ENCODE results near the gene RBM39. TPM values are rescaled to one million over a fixed set of nuclear protein-coding genes. Genes with fewer than 3 reads are reported as not detected.

Gene RBM39
- polyA plus RNA-seq, 3 donors = 89.5 to 209 (median 98.0) TPM

DNA sequence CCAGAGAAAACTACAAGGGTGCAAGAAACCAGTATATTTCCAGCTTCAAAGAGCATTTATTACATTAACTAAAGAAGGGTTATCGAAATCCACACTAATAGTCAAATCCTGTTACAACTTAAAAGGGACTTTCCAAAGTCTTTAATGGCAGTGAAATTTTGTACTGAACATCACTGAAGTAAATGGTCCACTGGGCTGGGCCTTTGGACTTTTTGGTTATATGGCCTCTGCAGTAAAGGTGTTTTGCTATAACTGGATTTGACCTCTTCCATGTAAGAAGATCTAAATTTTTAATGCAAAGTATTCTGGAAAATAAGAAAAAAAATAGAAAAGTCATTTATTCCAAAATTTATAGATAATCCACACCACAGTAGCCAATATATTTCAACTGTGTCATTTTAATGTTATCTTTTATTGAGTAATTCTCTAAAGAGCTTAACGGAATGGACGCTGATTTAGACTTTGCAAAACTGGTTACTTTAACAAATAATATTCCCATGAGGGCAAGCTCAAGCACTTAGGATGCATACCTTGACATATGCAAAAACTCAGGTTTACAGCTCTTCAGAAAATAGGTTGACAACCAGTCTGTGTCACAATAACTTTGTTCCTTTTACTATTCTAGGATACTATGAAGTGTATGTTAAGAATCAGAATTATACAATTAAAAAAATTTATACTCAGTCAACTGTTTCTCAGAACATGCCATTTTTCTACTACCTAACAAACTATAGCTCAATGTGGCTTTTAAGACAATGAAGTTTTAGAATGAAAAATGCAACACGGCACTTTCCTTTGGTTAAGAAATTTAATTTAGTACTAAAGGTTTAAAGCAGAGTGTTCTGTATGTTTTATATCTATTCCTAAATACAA, 7.0 kb downstream of the RBM39 start:
- Mint-ChIP-seq H3K36me3 (peaks cover 70 to 97% of the 10 kb centered on the region in 2 donors), H3K4me3 (no peak overlapping the region), H3K27ac (peak overlapping the region in 3 of 7 donors; percentile 2 to 60 (median 44)), H3K27me3 (ENCODE audit: low read depth in 3 of 3) (no peaks in the 10 kb centered on the region), H3K4me1 (peaks cover 17% of the 10 kb centered on the region), H3K9me3 (no peaks in the 10 kb centered on the region)
- no peak overlapping the region for H3K9ac ChIP-seq (ENCODE audit: insufficient read depth, low read length, poor library complexity, severe bottlenecking)
- no peak overlapping the region for H2AFZ ChIP-seq (ENCODE audit: insufficient read depth, low read depth, low read length, poor library complexity, severe bottlenecking)
- peaks cover 97 to 99% of the 10 kb centered on the region in 2 donors for H3K36me3 ChIP-seq (replicated peaks in 1 of 2; ENCODE audit: control insufficient read depth in 1 of 2, insufficient read depth in 2 of 2, low read length in 2 of 2)
- H3K79me2 ChIP-seq (ENCODE audit: insufficient read depth, low read length) = peaks cover 100% of the 10 kb centered on the region
- H3K4me3 ChIP-seq (replicated peaks in 1 of 3; ENCODE audit: low read depth in 2 of 3, low read length in 3 of 3) = no peak overlapping the region
- WGBS (ENCODE audit: insufficient coverage) = no CpG with 5 or more reads among the region's 4 CpGs
- no peaks in the 10 kb centered on the region for H3K9me3 ChIP-seq (replicated peaks in 1 of 2; ENCODE audit: control insufficient read depth in 1 of 2, insufficient read depth in 1 of 2, low read length in 2 of 2)
- TF ChIP-seq, protein P1, sequence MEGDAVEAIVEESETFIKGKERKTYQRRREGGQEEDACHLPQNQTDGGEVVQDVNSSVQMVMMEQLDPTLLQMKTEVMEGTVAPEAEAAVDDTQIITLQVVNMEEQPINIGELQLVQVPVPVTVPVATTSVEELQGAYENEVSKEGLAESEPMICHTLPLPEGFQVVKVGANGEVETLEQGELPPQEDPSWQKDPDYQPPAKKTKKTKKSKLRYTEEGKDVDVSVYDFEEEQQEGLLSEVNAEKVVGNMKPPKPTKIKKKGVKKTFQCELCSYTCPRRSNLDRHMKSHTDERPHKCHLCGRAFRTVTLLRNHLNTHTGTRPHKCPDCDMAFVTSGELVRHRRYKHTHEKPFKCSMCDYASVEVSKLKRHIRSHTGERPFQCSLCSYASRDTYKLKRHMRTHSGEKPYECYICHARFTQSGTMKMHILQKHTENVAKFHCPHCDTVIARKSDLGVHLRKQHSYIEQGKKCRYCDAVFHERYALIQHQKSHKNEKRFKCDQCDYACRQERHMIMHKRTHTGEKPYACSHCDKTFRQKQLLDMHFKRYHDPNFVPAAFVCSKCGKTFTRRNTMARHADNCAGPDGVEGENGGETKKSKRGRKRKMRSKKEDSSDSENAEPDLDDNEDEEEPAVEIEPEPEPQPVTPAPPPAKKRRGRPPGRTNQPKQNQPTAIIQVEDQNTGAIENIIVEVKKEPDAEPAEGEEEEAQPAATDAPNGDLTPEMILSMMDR (IDR thresholded peaks at IDR 0.05) = no peak
- no peak overlapping the region for H3K4me2 ChIP-seq (replicated peaks; ENCODE audit: extremely low read depth, low read length, poor library complexity, severe bottlenecking)
- H3K27ac ChIP-seq (ENCODE audit: low read depth in 1 of 2, low read length in 2 of 2) = no peak overlapping the region
- H3K27me3 ChIP-seq (ENCODE audit: control insufficient read depth in 2 of 2, insufficient read depth in 2 of 2, low read length in 2 of 2) = no peaks in the 10 kb centered on the region
- peaks cover 6 to 27% of the 10 kb centered on the region in 2 donors for H3K4me1 ChIP-seq (ENCODE audit: control insufficient read depth in 1 of 2, insufficient read depth in 2 of 2, low read length in 2 of 2)
- intact Hi-C loops (cut with micrococcal nuclease) = loop anchor here (5.0 kb wide), 3 partner anchors 33 to 38 kb away; partner anchors contain the start of genes NFS1 (in 1 of the 2), PHF20 (in 1 of the 2) and ROMO1 (in 1 of the 2)
- DNase-seq = no peak
- H4K20me1 ChIP-seq (ENCODE audit: insufficient read depth, low read length) = peaks cover 100% of the 10 kb centered on the region

DNA sequence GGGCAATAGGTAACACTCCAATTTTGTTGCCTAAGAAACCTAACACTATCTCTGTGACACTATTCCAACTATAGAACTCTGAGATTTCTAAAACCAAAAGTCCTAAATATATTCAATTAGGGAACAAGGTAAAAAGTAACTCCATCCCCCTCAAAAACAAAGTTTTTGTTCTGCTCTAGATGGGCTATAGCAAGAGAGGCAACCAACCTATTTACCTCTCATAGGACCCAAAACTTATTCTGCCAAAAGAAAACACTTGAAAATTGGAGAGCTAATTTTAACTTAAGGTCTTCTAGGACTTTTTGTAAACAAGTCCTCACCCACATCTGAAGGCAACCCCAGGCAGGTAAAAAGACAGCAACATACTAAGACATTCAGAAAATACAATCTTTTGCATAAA, 7.7 kb downstream of the RBM39 start:
- Histone ChIP-seq H2AFZ (ENCODE audit: insufficient read depth, low read depth, low read length, poor library complexity, severe bottlenecking) (no peak overlapping the region), H3K9me3 (replicated peaks in 1 of 2; ENCODE audit: control insufficient read depth in 1 of 2, insufficient read depth in 1 of 2, low read length in 2 of 2) (no peaks in the 10 kb centered on the region), H4K20me1 (ENCODE audit: insufficient read depth, low read length) (peaks cover 100% of the 10 kb centered on the region), H3K36me3 (replicated peaks in 1 of 2; ENCODE audit: control insufficient read depth in 1 of 2, insufficient read depth in 2 of 2, low read length in 2 of 2) (peaks cover 97 to 100% of the 10 kb centered on the region in 2 donors), H3K4me2 (replicated peaks; ENCODE audit: extremely low read depth, low read length, poor library complexity, severe bottlenecking) (no peak overlapping the region), H3K27ac (ENCODE audit: low read depth in 1 of 2, low read length in 2 of 2) (no peak overlapping the region), H3K9ac (ENCODE audit: insufficient read depth, low read length, poor library complexity, severe bottlenecking) (no peak overlapping the region), H3K4me1 (ENCODE audit: control insufficient read depth in 1 of 2, insufficient read depth in 2 of 2, low read length in 2 of 2) (peaks cover 5 to 21% of the 10 kb centered on the region in 2 donors), H3K79me2 (ENCODE audit: insufficient read depth, low read length) (peaks cover 100% of the 10 kb centered on the region), H3K27me3 (ENCODE audit: control insufficient read depth in 2 of 2, insufficient read depth in 2 of 2, low read length in 2 of 2) (no peaks in the 10 kb centered on the region), H3K4me3 (replicated peaks in 1 of 3; ENCODE audit: low read depth in 2 of 3, low read length in 3 of 3) (no peak overlapping the region)
- TF ChIP-seq, protein P1 (IDR thresholded peaks at IDR 0.05) = no peak
- DNase-seq = no peak
- H3K27me3 Mint-ChIP-seq (ENCODE audit: low read depth in 3 of 3) = no peaks in the 10 kb centered on the region
- H3K4me3 Mint-ChIP-seq = no peak overlapping the region
- H3K36me3 Mint-ChIP-seq = peaks cover 69 to 97% of the 10 kb centered on the region in 2 donors
- H3K4me1 Mint-ChIP-seq = peaks cover 10% of the 10 kb centered on the region
- peak overlapping the region in 3 of 7 donors; percentile 2 to 60 (median 44) for H3K27ac Mint-ChIP-seq
- intact Hi-C loops (cut with micrococcal nuclease) = loop anchor here in 1 of 2 donors (5.0 kb wide), 2 partner anchors 37 to 38 kb away; partner anchors contain the start of genes NFS1, PHF20 and ROMO1
- H3K9me3 Mint-ChIP-seq = no peaks in the 10 kb centered on the region

Data from CD14-positive monocyte (primary cell).